Measurements from ENCODE around the gene TSPAN33. TPM values are rescaled to one million over a fixed set of nuclear protein-coding genes. Genes with fewer than 3 reads are reported as not detected.

TSPAN33 gene
- polyA plus RNA-seq, 1 donor (not counting 4 experiments of a cell fraction or from before 2014, with no cell fraction given) = 0.93 TPM

DNA sequence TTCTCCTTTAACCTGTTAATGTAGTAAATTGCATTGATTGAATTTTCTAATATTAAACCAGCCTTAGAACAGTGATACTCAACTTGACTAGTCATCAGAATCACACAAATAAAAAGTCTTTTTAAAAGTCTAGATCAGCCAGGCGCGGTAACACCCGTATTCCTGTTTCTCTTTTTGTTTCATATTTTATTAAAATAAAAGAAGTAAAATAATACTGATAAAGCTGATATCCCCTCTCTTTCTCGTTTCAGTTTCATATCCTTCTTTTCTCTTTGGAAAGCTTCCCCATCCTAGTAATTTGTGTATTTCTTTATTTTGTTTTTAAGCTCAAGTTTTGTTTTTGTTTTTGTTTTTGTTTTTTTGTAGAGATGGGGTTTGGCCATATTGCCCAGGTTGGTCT is 53.3 kb downstream of the TSPAN33 start:
- Histone ChIP-seq H3K4me3 (ENCODE audit: control insufficient read depth in 2 of 3, extremely low read depth in 1 of 3, insufficient read depth in 2 of 3, low read depth in 1 of 3, low read length in 3 of 3) (no peak overlapping the region), H3K4me1 (ENCODE audit: control insufficient read depth, extremely low read depth, insufficient read depth, low read length) (no peaks in the 10 kb centered on the region), H3K9ac (ENCODE audit: control insufficient read depth, extremely low read depth, insufficient read depth, low read length) (no peak overlapping the region), H3K79me2 (ENCODE audit: control insufficient read depth, insufficient read depth, low read length) (no peaks in the 10 kb centered on the region), H2AFZ (ENCODE audit: control insufficient read depth, low read length) (no peak overlapping the region), H4K20me1 (ENCODE audit: control insufficient read depth, extremely low read depth, insufficient read depth, low read length) (no peaks in the 10 kb centered on the region), H3K9me1 (ENCODE audit: control insufficient read depth, extremely low read depth, insufficient read depth, low read length) (no peaks in the 10 kb centered on the region), H3K27me3 (ENCODE audit: control insufficient read depth, extremely low read depth, insufficient read depth, low read length) (no peaks in the 10 kb centered on the region), H3K36me3 (ENCODE audit: control insufficient read depth in 2 of 2, extremely low read depth in 1 of 2, insufficient read depth in 2 of 2, low read length in 2 of 2) (no peaks in the 10 kb centered on the region), H3K4me2 (ENCODE audit: control insufficient read depth, extremely low read depth, insufficient read depth, low read depth, low read length) (no peak overlapping the region), H3K9me3 (ENCODE audit: control insufficient read depth, low read depth, low read length) (no peaks in the 10 kb centered on the region), H3K27ac (ENCODE audit: control insufficient read depth, insufficient read depth, low read length) (no peak overlapping the region)
- FAIRE-seq = no peak
- dilution Hi-C loops (cut with MboI; ENCODE audit: extremely low pct_ligation_motif_present, low sequenced_read_pairs) = no loop called here
- no peak for DNase-seq (ENCODE audit: low read depth, low spot score)
- no peak for TF ChIP-seq EZH2 (IDR thresholded peaks at IDR 0.05; ENCODE audit: low read length)
- TF ChIP-seq, protein P1, sequence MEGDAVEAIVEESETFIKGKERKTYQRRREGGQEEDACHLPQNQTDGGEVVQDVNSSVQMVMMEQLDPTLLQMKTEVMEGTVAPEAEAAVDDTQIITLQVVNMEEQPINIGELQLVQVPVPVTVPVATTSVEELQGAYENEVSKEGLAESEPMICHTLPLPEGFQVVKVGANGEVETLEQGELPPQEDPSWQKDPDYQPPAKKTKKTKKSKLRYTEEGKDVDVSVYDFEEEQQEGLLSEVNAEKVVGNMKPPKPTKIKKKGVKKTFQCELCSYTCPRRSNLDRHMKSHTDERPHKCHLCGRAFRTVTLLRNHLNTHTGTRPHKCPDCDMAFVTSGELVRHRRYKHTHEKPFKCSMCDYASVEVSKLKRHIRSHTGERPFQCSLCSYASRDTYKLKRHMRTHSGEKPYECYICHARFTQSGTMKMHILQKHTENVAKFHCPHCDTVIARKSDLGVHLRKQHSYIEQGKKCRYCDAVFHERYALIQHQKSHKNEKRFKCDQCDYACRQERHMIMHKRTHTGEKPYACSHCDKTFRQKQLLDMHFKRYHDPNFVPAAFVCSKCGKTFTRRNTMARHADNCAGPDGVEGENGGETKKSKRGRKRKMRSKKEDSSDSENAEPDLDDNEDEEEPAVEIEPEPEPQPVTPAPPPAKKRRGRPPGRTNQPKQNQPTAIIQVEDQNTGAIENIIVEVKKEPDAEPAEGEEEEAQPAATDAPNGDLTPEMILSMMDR (optimal IDR thresholded peaks at IDR 0.05 in 1 of 3, IDR thresholded peaks at IDR 0.05 in 1 of 3, conservative IDR thresholded peaks at IDR 0.05 in 1 of 3; ENCODE audit: extremely low read depth in 1 of 3, insufficient read depth in 2 of 3, low read length in 3 of 3) = no peak

DNA sequence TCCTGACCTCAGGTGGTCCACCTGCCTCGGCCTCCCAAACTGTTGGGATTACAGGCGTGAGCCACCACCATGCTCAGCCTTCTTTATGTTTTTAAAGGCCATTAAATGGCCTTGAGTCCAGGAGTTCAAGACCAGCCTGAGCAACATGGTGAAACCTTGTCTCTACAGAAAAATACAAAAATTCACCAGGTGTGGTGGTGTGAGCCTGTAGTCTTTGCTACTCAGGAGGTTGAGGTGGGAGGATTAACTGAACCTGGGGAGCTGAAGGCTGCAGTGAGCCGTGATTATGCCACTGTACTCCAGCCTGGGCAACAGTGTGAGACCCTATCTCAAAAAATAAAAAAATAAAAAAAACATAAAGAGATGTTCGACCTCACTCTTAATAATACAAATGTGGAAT is 54.9 kb downstream of the TSPAN33 start:
- H2AFZ ChIP-seq (ENCODE audit: control insufficient read depth, low read length) = no peak overlapping the region
- FAIRE-seq (no peak), DNase-seq (ENCODE audit: low read depth, low spot score) (no peak)
- H3K4me1 ChIP-seq (ENCODE audit: control insufficient read depth, extremely low read depth, insufficient read depth, low read length) = no peaks in the 10 kb centered on the region
- H3K4me3 ChIP-seq (ENCODE audit: control insufficient read depth in 2 of 3, extremely low read depth in 1 of 3, insufficient read depth in 2 of 3, low read depth in 1 of 3, low read length in 3 of 3) = no peak overlapping the region
- H3K27ac ChIP-seq (ENCODE audit: control insufficient read depth, insufficient read depth, low read length) = no peak overlapping the region
- dilution Hi-C loops (cut with MboI; ENCODE audit: extremely low pct_ligation_motif_present, low sequenced_read_pairs) = no loop called here
- TF ChIP-seq, protein P1 (optimal IDR thresholded peaks at IDR 0.05 in 1 of 3, IDR thresholded peaks at IDR 0.05 in 1 of 3, conservative IDR thresholded peaks at IDR 0.05 in 1 of 3; ENCODE audit: extremely low read depth in 1 of 3, insufficient read depth in 2 of 3, low read length in 3 of 3) = no peak
- TF ChIP-seq EZH2 (IDR thresholded peaks at IDR 0.05; ENCODE audit: low read length) = no peak
- no peak overlapping the region for H3K9ac ChIP-seq (ENCODE audit: control insufficient read depth, extremely low read depth, insufficient read depth, low read length)
- no peaks in the 10 kb centered on the region for H4K20me1 ChIP-seq (ENCODE audit: control insufficient read depth, extremely low read depth, insufficient read depth, low read length)
- no peaks in the 10 kb centered on the region for H3K9me1 ChIP-seq (ENCODE audit: control insufficient read depth, extremely low read depth, insufficient read depth, low read length)
- no peak overlapping the region for H3K4me2 ChIP-seq (ENCODE audit: control insufficient read depth, extremely low read depth, insufficient read depth, low read depth, low read length)
- no peaks in the 10 kb centered on the region for H3K36me3 ChIP-seq (ENCODE audit: control insufficient read depth in 2 of 2, extremely low read depth in 1 of 2, insufficient read depth in 2 of 2, low read length in 2 of 2)
- H3K9me3 ChIP-seq (ENCODE audit: control insufficient read depth, low read depth, low read length) = no peaks in the 10 kb centered on the region
- H3K79me2 ChIP-seq (ENCODE audit: control insufficient read depth, insufficient read depth, low read length) = no peaks in the 10 kb centered on the region
- H3K27me3 ChIP-seq (ENCODE audit: control insufficient read depth, extremely low read depth, insufficient read depth, low read length) = no peaks in the 10 kb centered on the region

Measured in keratinocyte (primary cell).